Measurements from ENCODE around the gene GP1BA.

DNA sequence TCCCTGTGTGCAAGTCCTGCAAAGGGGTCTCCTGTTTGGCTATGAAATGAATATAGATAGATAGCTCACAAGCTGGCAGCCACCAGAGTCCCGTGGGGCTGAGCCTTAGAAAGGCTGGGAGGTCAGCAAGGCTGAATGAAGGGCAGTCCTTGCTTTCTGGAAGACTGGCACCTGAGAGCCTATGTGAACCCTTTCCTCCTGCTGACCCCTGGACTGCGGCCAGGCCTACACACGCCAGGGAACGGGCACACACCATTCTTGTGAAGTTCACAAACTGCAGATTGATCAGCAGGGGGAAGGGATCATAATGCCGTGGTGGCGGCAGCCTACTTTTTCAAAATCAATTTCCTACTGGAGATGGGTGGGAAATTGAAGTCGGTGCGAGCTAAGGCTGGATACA, 33.7 kb upstream of the GP1BA start:
- TF ChIP-seq CTCF (IDR thresholded peaks at IDR 0.05; ENCODE audit: poor library complexity, severe bottlenecking) (no peak), EZH2 (IDR thresholded peaks at IDR 0.05; ENCODE audit: borderline replicate concordance, insufficient read depth, low read length, poor library complexity, severe bottlenecking) (no peak)
